Kidney (tissue), 14 donors: ENCODE results near the gene TRIM69. TPM values are rescaled to one million over a fixed set of nuclear protein-coding genes. Genes with fewer than 3 reads are reported as not detected.
"Not testable (repeated sequence)": the region's sequence is repeated elsewhere in the genome, so short reads cannot be mapped to it uniquely, and the experiment has no call there.

ENCODE experiments used
- DNase-seq, 5 donors: peaks; one replicate each; pipeline ENCODE4 v3.0.0-alpha.2; 2013 to 2020
- FAIRE-seq: peaks from 2 replicates; lab custom pipeline; 2012; peaks lifted over from hg19 to GRCh38; lab: Jason Lieb, UNC
- H3K27ac ChIP-seq, 2 donors: one replicate each; pipeline ENCODE4 v1.7.0; 2013; ENCODE audit warnings: low read depth in 2 of 2, low read length in 2 of 2, inconsistent platforms in 1 of 2
- H3K27me3 ChIP-seq: one replicate; pipeline ENCODE4 v1.7.1; 2013; ENCODE audit warnings: low read length, inconsistent platforms; ENCODE audit not compliant: control insufficient read depth, insufficient read depth
- H3K36me3 ChIP-seq, 3 donors: one replicate each; pipeline versions ENCODE4 v1.7.0 to v1.7.1; 2013; ENCODE audit warnings: low read length in 3 of 3, control low read depth in 1 of 3, inconsistent platforms in 1 of 3; ENCODE audit not compliant: insufficient read depth in 3 of 3, control insufficient read depth in 2 of 3
- H3K4me1 ChIP-seq, 3 donors: one replicate each; pipeline versions ENCODE4 v1.7.0 to v1.7.1; 2013; ENCODE audit warnings: low read length in 3 of 3, inconsistent platforms in 1 of 3, low read depth in 1 of 3; ENCODE audit not compliant: control insufficient read depth in 2 of 3, insufficient read depth in 2 of 3
- H3K4me3 ChIP-seq, 3 donors: one replicate each; pipeline versions ENCODE4 v1.7.0 to v1.8.1; 2013; ENCODE audit warnings: low read length in 3 of 3, control low read depth in 1 of 3, inconsistent platforms in 1 of 3
- H3K9ac ChIP-seq, 3 donors: one replicate each; pipeline versions ENCODE4 v1.7.0 to v1.7.1; 2013; ENCODE audit warnings: low read length in 3 of 3, control low read depth in 1 of 3, inconsistent platforms in 1 of 3
- H3K9me3 ChIP-seq, 3 donors: one replicate each; pipeline versions ENCODE4 v1.7.0 to v1.7.1; 2013; ENCODE audit warnings: low read length in 3 of 3, control low read depth in 1 of 3, inconsistent platforms in 1 of 3; ENCODE audit not compliant: control insufficient read depth in 2 of 3, insufficient read depth in 1 of 3
- CTCF ChIP-seq: IDR thresholded peaks from 3 replicates; pipeline ENCODE4 v1.5.1; 2012; ENCODE audit warnings: mild to moderate bottlenecking, moderate library complexity, borderline replicate concordance; ENCODE audit not compliant: insufficient read depth; ENCODE audit errors: extremely low read depth
- intact Hi-C: fragments of 100-400 bp; cut with DNase I; formaldehyde crosslinking; loops from one replicate; pipeline ENCODE4 v1.11.1; 2022
- polyA plus RNA-seq: library from polyadenylated mRNA; stranded (reverse); fragments of 350-450 nt; fragmentation: Illumina TruSeq; extraction: RNeasy Lipid Tissue Mini Kit (QIAGEN cat#74804); gene quantifications from one replicate; pipeline ENCODE4 v1.2.3, GENCODE V29; 2014; ENCODE audit warnings: low read depth, low replicate concordance; ENCODE audit not compliant: insufficient read depth
- total RNA-seq: library from RNA; stranded (reverse); fragmentation: NEBNext Ultra II Directional; extraction: Animal tissue kit (Norgen Biotek cat#: 25700); gene quantifications from one replicate; pipeline ENCODE4 v1.2.1, GENCODE V29; 2021
- donor health status: control.
- donor health status: control.
- donor health status: control.
- donor health status: control.
- donor health status: control.
- donor health status: DM: yes; HTN: yes; CAD: no.
- donor health status: Normal renal cell carcinoma (clear cell type).

The TRIM69 gene
- total and polyA plus RNA-seq, 2 donors from 2014 or later: 29.6 to 41.2 TPM

GRCh38 chr15:44769521-44769920 lies 33.2 kb downstream of the TRIM69 start:
- no peak for TF ChIP-seq CTCF
- intact Hi-C loops: no loop called here
- DNase-seq (peak in 2 of 5 donors; percentile 66 to 69), FAIRE-seq (no peak)
- Histone ChIP-seq H3K9ac (no peak overlapping the region), H3K36me3 (no peaks in the 10 kb centered on the region), H3K9me3 (no peaks in the 10 kb centered on the region), H3K4me1 (no peaks in the 10 kb centered on the region), H3K4me3 (no peak overlapping the region), H3K27ac (no peak overlapping the region), H3K27me3 (no peaks in the 10 kb centered on the region)

GRCh38 chr15:44770715-44771114 lies 34.4 kb downstream of the TRIM69 start:
- H3K9me3 ChIP-seq, H3K4me3 ChIP-seq, DNase-seq, intact Hi-C loops, H3K27ac ChIP-seq, H3K36me3 ChIP-seq, H3K4me1 ChIP-seq, H3K27me3 ChIP-seq, H3K9ac ChIP-seq, FAIRE-seq: not testable (repeated sequence)

GRCh38 chr15:44775953-44776352 lies 39.6 kb downstream of the TRIM69 start:
- no peak for FAIRE-seq
- peak in 4 of 5 donors; percentile 45 to 66 (median 54) for DNase-seq
- H3K4me1 ChIP-seq: no peaks in the 10 kb centered on the region
- no peaks in the 10 kb centered on the region for H3K27me3 ChIP-seq
- no peak overlapping the region for H3K4me3 ChIP-seq
- no peak for TF ChIP-seq CTCF
- intact Hi-C loops: no loop called here
- H3K36me3 ChIP-seq: no peaks in the 10 kb centered on the region
- H3K9ac ChIP-seq: no peak overlapping the region
- H3K9me3 ChIP-seq: no peaks in the 10 kb centered on the region
- H3K27ac ChIP-seq: no peak overlapping the region

- no peak overlapping the region for H3K4me3 ChIP-seq
- no peak for TF ChIP-seq CTCF
- H3K36me3 ChIP-seq: no peaks in the 10 kb centered on the region
- DNase-seq: no peak
- intact Hi-C loops: no loop called here
- no peak overlapping the region for H3K27ac ChIP-seq
- H3K9me3 ChIP-seq: no peaks in the 10 kb centered on the region
- no peaks in the 10 kb centered on the region for H3K4me1 ChIP-seq
- H3K9ac ChIP-seq: no peak overlapping the region
- FAIRE-seq: no peak
- no peaks in the 10 kb centered on the region for H3K27me3 ChIP-seq
Measured at GRCh38 chr15:44779761-44780160, 43.4 kb downstream of the TRIM69 start.
